Neuron (in vitro differentiated cells): ENCODE measurements around the gene CCDC15.
"Not testable (repeated sequence)": the region's sequence is repeated elsewhere in the genome, so short reads cannot be mapped to it uniquely, and the experiment has no call there.

Experiments used
- H2AFZ ChIP-seq: one replicate; pipeline ENCODE4 v1.6.1; 2013; ENCODE audit warnings: low read depth, mild to moderate bottlenecking, inconsistent platforms, low read length, moderate library complexity
- H3K27me3 ChIP-seq: one replicate; pipeline ENCODE4 v1.6.1; 2013; ENCODE audit warnings: low read length; ENCODE audit not compliant: insufficient read depth
- H3K36me3 ChIP-seq: one replicate; pipeline ENCODE4 v1.6.1; 2013; ENCODE audit warnings: low read length; ENCODE audit not compliant: insufficient read depth
- H3K4me1 ChIP-seq: one replicate; pipeline ENCODE4 v1.6.1; 2013; ENCODE audit warnings: low read length; ENCODE audit not compliant: insufficient read depth
- H3K4me3 ChIP-seq: 2 replicates; pipeline ENCODE4 v1.5.1; 2013; ENCODE audit warnings: mild to moderate bottlenecking, low read length, moderate library complexity
- H3K9me3 ChIP-seq: one replicate; pipeline ENCODE4 v1.6.1; 2013; ENCODE audit warnings: low read length

Gene CCDC15

DNA sequence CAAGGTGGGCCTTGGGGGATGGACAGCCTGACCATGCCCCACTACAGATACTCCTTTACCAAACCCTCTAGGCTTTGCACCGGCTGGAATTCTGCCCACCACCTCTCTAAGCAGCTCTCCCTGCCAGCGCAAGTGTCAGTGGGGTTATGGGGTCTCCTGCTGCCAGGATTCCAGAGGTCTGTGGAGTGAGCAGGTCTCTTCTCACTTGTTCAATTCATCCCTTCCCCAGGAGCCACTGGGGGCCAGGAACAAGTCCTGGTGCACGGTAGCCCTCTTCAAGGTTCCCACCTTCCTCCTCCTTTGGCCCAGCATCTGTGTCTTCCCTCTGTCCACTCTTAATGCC lies 30.5 kb downstream of the CCDC15 start:
- Histone ChIP-seq H3K9me3 (peaks cover 12% of the 10 kb centered on the region), H2AFZ (no peak overlapping the region), H3K36me3 (peaks cover 5% of the 10 kb centered on the region), H3K4me1 (no peaks in the 10 kb centered on the region), H3K27me3 (no peaks in the 10 kb centered on the region), H3K4me3 (no peak overlapping the region)

DNA sequence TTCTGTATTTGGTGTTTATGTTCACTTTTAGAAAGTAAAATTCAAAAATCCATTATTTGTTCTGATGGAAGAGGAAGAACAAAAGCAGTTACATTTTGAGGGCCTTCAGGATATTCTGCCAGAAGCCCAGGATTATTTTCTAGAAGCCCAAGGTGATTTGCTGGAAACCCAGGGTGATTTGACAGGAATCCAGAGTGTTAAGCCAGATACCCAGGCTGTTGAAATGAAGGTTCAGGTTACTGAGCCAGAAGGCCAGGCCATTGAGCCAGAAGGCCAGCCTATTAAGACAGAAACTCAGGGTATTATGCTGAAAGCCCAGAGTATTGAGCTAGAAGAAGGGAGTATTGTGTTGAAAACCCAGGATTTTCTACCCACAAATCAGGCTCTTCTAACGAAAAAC lies 33.1 kb downstream of the CCDC15 start:
- Histone ChIP-seq H3K4me1 (no peaks in the 10 kb centered on the region), H3K4me3 (no peak overlapping the region), H3K27me3 (no peaks in the 10 kb centered on the region), H3K36me3 (peaks cover 5% of the 10 kb centered on the region), H3K9me3 (peaks cover 7% of the 10 kb centered on the region), H2AFZ (no peak overlapping the region)

DNA sequence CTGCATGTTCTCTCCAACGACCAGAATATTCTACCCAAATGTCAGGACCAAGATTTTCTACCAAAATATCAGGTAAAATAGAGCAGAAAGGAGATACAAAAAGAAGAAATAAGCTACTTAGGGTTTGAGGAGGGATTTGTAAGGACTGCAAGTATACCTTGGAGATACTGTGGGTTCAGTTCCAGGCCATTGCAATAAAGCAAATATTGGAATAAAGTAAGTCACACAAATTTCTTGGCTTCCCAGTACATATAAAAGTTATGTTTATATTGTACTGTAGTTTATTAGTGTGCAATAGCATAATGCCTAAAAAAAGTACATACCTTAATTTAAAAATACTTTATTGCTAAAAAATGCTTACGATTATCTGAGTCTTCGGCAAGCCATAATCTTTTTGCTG lies 34.1 kb downstream of the CCDC15 start:
- Histone ChIP-seq H3K4me1 (no peaks in the 10 kb centered on the region), H3K27me3 (no peaks in the 10 kb centered on the region), H3K4me3 (no peak overlapping the region), H3K36me3 (peaks cover 5% of the 10 kb centered on the region), H3K9me3 (peaks cover 3% of the 10 kb centered on the region), H2AFZ (no peak overlapping the region)

DNA sequence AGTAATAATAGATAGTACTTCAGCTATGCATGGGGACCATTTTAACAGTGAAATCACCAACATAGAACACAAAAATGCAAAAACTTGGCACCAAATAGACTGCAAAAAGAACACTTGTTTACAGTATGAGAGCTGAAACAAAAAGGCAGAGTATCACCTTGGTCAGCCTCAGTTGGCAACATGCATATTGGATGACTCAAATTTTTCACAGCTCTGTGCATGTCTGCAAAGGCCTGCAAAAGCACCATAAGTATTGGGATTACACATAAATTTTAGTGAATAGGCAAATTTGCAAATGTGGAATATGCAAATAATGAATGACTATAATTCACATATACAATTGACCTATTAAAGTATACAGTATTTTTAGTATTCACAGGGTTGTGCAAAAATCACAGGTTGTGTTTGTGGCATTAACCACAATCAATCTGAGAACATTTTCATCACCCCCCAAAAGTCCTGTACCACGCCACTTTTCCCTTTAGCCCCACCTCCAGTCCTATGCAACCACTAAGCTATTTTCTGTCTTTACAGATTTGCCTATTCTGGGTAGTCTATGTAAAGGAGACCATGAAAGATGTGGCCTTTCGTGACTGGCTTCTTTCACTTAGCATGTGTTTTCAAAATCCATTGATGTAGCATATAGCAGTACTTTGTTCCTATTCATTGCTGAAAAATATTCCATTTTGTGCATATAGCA lies 47.2 kb downstream of the CCDC15 start:
- Histone ChIP-seq H3K4me3 (no peak overlapping the region), H2AFZ (no peak overlapping the region), H3K9me3 (peaks cover 5% of the 10 kb centered on the region), H3K36me3 (peaks cover 3% of the 10 kb centered on the region), H3K4me1 (no peaks in the 10 kb centered on the region), H3K27me3 (no peaks in the 10 kb centered on the region)

DNA sequence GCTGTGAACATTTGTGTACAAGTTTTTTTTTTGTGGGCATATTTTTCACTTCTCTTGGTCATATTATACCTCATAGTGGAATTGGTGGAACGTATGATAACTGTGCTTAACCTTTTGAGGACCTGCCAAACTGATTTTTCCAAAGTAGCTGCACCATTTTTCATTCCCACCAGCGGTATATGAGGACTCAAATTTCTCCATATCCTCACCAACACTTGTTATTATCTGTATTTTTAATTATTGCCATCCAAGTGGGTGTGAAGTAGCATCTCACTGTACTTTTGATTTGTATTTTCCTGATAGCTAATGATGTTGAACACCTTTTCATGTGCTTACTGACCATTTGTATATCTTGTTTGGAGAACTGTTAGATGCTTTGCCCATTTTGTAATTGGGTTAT lies 47.8 kb downstream of the CCDC15 start:
- Histone ChIP-seq H3K4me3 (no peak overlapping the region), H3K9me3 (peaks cover 5% of the 10 kb centered on the region), H3K27me3 (no peaks in the 10 kb centered on the region), H3K4me1 (no peaks in the 10 kb centered on the region), H2AFZ (no peak overlapping the region), H3K36me3 (peaks cover 3% of the 10 kb centered on the region)

DNA sequence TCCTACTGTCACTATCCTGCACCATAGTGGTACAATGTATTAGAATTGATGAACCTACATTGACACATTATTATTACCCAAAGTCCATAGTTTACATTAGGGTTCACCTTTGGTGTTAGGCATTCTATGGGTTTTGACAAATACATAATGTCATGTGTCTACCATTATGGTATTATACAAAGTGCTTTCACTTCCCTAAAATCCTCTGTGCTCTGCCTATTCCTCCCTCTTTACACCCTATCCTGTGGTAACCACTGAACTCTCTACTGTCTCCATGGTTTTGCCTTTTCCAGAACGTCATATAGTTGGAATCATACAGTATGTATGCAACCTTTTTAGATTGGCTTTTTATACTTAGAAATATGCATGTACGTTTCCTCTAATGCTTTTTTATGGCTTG lies 51.5 kb downstream of the CCDC15 start:
- H2AFZ ChIP-seq, result no peak overlapping the region
- H3K9me3 ChIP-seq, result peaks cover 5% of the 10 kb centered on the region
- H3K4me3 ChIP-seq, result no peak overlapping the region
- H3K36me3 ChIP-seq, result peaks cover 3% of the 10 kb centered on the region
- no peaks in the 10 kb centered on the region for H3K27me3 ChIP-seq
- no peaks in the 10 kb centered on the region for H3K4me1 ChIP-seq

DNA sequence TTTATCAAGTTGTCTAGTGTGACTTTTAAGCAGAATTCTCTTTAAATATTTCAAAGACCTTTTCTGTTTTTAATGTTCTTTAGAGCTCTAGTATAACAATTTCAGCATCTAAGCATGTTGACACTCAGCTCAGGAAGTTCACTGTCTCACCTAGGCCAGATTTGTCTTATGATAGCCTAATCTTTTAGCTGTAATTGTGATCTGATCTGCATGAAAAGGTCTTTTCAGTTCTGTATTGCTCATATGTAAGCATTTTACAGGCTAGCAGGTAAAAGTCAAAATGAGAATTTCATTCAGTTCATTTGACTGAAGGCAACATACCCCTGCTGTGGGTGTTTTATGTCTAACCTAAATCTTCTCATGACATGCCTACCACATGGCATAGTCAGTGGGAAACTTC lies 62.4 kb downstream of the CCDC15 start:
- no peak overlapping the region for H2AFZ ChIP-seq
- H3K4me3 ChIP-seq, result no peak overlapping the region
- H3K9me3 ChIP-seq, result no peaks in the 10 kb centered on the region
- no peaks in the 10 kb centered on the region for H3K27me3 ChIP-seq
- H3K36me3 ChIP-seq, result no peaks in the 10 kb centered on the region
- H3K4me1 ChIP-seq, result no peaks in the 10 kb centered on the region

DNA sequence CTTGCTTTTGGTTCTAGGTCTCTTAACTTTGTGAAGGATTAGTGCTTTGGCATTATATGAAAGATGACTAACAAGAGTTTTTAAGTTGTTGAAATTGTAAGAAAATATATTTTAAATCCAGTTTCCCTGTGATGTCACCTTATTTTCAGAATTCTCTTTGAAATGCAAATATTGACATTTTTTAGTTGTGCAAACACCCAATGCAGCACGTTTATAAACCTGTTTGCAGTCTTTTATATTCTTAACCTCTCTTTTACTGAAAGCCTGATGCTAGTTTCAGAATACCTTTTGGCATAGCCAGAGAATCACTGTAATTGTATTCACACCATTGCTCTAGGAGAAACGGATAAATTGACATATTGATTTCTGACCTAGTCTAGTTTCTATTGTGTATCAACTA lies 66.3 kb downstream of the CCDC15 start:
- Histone ChIP-seq H3K4me3 (no peak overlapping the region), H3K4me1 (no peaks in the 10 kb centered on the region), H3K27me3 (no peaks in the 10 kb centered on the region), H3K36me3 (no peaks in the 10 kb centered on the region), H3K9me3 (no peaks in the 10 kb centered on the region), H2AFZ (no peak overlapping the region)

DNA sequence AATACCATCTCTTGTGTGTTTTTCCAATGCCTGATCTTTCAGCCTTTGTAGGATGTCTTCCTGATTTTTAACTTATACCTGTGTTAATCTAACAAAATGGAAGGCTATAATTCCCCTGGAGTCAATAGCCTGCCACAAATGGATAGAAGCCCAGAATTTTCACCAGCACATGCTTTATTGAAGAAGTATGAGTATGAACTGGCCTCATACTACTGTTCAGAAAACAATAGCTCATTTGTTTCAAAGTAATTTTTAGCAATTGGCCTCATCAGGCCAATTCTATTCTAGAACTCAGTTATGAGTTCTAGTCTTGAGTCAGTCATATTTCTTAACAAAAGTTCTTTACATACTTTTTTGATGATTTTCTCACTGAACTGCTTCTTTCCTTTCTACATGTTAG lies 68.5 kb downstream of the CCDC15 start:
- Histone ChIP-seq H3K27me3 (no peaks in the 10 kb centered on the region), H3K4me1 (no peaks in the 10 kb centered on the region), H2AFZ (no peak overlapping the region), H3K4me3 (no peak overlapping the region), H3K9me3 (no peaks in the 10 kb centered on the region), H3K36me3 (no peaks in the 10 kb centered on the region)

DNA sequence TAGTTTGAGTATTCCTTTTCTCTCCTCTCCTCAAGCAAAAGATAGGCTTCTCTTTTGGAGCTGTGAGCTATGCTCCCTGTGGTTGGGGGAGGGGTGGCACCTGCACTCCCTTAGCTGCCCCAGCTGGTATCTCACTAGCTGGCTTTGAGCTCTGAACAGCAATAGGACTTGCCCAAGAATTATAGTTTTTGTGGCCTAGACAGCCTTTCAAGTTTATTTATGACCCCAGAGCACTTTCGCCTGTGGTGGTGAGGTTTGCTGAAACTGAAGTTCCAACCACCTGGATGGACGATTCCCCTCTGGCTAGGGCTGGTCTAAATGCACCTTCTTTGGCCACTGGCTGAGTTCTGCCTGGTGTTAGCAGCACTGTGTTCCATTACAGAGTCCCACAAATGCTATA lies 72.0 kb downstream of the CCDC15 start:
- no peak overlapping the region for H3K4me3 ChIP-seq
- no peak overlapping the region for H2AFZ ChIP-seq
- no peaks in the 10 kb centered on the region for H3K36me3 ChIP-seq
- no peaks in the 10 kb centered on the region for H3K9me3 ChIP-seq
- no peaks in the 10 kb centered on the region for H3K4me1 ChIP-seq
- no peaks in the 10 kb centered on the region for H3K27me3 ChIP-seq

DNA sequence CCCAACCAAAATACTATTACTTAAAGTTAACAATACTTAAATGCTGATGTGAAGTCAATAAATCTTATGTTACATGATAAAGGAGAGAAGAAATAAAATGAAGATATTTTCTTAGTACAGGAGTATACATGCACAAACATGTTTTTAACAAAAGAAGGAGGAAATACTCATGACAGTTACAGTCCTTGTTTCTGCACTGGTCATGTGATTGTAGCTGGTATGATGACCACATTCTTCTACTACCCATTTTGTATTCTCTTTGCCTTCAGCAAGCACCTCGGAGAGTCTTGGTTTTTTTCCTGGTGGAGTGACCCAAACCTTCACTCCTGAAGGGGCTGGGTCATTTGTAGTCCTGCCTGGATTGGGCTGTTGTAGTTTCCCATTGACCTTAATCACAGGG lies 75.4 kb downstream of the CCDC15 start:
- H3K4me1 ChIP-seq, H3K4me3 ChIP-seq, H3K36me3 ChIP-seq, H3K27me3 ChIP-seq, H2AFZ ChIP-seq, H3K9me3 ChIP-seq: not testable (repeated sequence)

DNA sequence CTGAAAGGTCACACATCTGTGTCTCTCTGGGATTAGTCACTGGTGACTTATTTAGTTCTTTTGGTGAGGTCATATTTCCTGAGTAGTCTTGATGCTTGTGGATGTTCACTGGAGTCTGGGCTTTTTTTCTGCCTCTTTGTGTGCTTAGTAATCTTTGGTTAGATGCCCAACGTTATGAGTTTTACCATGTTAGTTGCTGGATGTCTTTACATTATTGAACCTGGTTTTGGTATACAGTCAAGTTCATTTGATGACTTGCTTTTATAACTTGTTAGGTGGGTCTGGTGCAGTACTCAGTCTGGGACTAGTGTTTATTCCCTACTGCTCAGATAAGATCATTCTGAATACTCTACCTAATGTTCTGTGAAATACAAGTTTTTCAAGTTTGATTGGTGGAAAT lies 82.9 kb downstream of the CCDC15 start:
- H2AFZ ChIP-seq, result no peak overlapping the region
- no peak overlapping the region for H3K4me3 ChIP-seq
- H3K36me3 ChIP-seq, result no peaks in the 10 kb centered on the region
- no peaks in the 10 kb centered on the region for H3K4me1 ChIP-seq
- H3K27me3 ChIP-seq, result no peaks in the 10 kb centered on the region
- H3K9me3 ChIP-seq, result no peaks in the 10 kb centered on the region

DNA sequence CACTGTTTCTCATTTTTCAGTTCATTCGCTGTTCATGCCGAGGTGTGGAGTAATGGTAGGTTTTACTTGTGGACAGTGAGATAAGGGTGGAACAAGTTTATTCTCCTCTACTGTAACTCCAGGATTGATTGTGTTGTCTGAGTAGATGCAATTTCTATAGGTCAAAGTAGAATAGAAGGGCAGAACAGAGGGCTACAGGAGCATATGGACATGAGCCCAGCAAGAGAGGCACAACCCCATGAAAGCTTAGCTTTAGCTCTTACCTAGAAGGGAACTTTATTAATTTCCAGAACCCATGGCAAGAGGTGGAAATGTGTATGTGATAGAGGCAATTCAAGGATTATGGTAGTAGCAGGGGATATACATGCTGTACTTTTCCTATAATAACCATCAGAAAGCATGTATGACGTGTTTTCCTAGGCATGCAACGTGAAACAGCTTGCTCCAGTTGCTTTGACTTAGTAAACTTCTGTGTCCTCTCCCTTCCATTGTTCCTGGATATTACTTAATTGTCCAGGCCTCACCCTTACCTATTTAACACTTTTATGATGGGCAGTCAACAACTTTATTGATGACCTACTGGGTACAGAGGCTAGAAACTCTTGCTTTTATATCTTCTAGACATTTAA lies 95.3 kb downstream of the CCDC15 start:
- Histone ChIP-seq H2AFZ (no peak overlapping the region), H3K36me3 (no peaks in the 10 kb centered on the region), H3K4me1 (no peaks in the 10 kb centered on the region), H3K27me3 (no peaks in the 10 kb centered on the region), H3K9me3 (no peaks in the 10 kb centered on the region), H3K4me3 (no peak overlapping the region)

DNA sequence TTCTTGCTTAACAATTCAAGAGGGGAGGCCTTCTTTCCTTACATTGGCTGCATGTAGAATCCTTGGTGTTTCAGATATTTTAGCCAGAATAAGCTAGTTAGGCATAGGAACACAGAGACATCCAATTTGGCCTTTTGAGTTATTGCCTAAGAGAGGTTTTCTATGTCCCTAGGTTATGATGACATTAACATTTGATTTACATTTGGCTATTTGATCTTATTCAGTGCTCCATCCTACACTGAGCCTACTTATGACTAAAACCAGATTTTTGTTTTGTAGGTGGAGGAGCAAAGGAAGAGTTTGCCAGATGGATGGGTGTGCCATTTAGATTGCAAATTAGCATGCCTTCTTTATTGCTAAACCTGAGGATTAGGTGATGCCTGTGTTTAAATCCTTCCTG lies 98.0 kb downstream of the CCDC15 start:
- H2AFZ ChIP-seq, result no peak overlapping the region

More for the DNA sequence above, 98.0 kb downstream of the CCDC15 start:
- no peaks in the 10 kb centered on the region for H3K9me3 ChIP-seq
- H3K36me3 ChIP-seq, result no peaks in the 10 kb centered on the region
- H3K4me3 ChIP-seq, result no peak overlapping the region
- no peaks in the 10 kb centered on the region for H3K27me3 ChIP-seq
- no peaks in the 10 kb centered on the region for H3K4me1 ChIP-seq
